ENCODE measurements around the gene SPECC1.
"Not testable (repeated sequence)": the region's sequence is repeated elsewhere in the genome, so short reads cannot be mapped to it uniquely, and the experiment has no call there.

The SPECC1 gene

GRCh38 chr17:20284022-20284421, 274.9 kb downstream of the SPECC1 start:
- no peak for DNase-seq (ENCODE audit: low read depth, low spot score)
- H3K27ac ChIP-seq = no peak overlapping the region

DNA sequence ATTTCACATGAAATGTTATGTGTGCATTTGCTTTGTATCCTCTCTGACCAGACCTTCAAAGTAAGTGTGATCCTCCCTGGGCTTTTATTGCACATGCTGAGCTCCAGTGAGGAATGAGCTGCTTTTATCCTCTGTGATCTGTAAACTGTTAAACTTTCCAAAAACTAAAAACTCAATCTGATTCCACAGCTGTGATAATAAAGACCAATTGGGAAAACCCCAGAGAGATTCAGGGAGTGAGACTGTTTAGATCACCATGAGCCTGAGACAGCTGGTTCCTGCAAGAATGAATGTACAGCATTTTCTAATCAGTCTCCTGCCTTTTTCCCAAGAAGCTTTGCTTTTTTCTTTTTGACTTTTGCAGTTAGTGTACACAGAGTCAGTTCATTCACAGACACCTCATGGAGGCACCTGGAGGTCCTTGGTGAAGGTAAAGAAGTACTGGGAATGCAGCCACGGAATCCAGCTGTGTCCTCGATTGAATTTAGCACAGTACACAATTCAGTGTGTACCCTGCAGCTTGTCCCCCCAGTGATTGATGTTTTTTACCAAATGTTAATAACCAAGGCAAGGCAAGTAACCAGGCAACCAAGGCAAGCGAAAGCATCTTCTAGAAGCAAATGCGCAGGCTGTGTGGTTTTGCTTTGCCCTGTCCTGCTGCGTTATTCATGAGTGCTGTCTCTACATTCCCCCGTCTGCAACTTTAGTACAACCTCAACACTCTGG, 275.6 kb downstream of the SPECC1 start:
- no peak for DNase-seq (ENCODE audit: low read depth, low spot score)
- no peak overlapping the region for H3K27ac ChIP-seq

DNA sequence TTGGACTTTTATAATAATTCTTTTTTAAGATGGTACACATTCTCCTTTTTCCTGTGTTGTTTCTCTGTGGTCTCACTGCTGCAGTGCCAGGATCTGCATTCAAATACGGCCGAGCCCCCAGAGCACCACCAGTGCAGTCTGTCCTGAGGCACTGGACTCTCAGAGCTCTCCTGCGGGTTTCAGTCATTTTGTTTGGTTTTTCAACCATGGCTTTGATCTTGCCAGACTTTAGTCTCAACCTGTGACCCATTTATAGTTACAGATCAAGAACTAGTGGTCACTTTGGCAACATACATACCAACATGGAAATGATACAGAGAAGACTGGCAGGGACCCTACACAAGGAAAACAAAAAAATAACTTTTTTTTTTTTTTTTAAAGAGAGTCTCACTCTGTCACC, 280.8 kb downstream of the SPECC1 start:
- no peak for DNase-seq (ENCODE audit: low read depth, low spot score)
- no peak overlapping the region for H3K27ac ChIP-seq

- DNase-seq (ENCODE audit: low read depth, low spot score) = no peak
- no peak overlapping the region for H3K27ac ChIP-seq
Measured at GRCh38 chr17:20291853-20292252, 282.7 kb downstream of the SPECC1 start.

DNA sequence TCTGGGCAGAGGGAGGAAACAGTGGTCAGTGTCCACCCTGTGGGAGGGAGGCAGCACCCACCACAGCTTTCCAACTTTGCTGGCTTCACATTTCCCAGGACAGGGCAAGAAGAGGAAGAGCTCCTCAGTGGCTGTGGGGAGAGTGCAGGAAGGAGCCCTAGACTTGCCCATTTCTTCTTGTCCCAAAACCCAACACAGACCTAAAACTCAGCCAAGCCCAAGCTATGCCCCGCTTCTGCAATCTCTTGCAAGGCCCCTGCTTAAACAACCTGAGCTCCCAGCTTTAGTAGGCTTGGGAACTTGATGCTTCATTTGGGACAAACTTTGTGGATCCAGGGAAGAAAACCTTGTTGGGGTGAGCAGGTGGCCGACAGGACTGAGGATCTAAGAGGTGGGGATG, 284.3 kb downstream of the SPECC1 start:
- no peak for DNase-seq (ENCODE audit: low read depth, low spot score)
- no peak overlapping the region for H3K27ac ChIP-seq

GRCh38 chr17:20294120-20294519, 285.0 kb downstream of the SPECC1 start:
- H3K27ac ChIP-seq = no peak overlapping the region
- DNase-seq (ENCODE audit: low read depth, low spot score) = no peak

DNA sequence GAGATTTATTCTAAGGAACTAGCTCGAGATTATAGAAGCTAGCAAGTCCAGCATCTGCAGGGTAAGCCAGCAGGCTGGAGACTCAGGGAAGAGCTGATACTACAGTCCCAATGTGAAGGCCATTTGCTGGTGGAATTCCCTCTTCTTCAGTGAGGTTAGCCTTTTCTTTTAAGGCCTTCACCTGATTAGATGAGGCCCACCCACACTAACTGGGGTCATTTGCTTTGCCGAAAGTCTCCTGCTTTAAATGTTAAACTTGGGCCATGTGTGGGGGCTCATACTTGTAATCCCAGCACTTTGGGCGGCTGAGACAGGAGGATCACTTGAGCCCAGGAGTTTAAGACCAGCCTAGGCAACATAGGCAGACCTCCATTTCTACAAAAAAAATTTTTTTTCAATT, 289.9 kb downstream of the SPECC1 start:
- no peak overlapping the region for H3K27ac ChIP-seq

GRCh38 chr17:20300436-20300934, 291.3 kb downstream of the SPECC1 start:
- DNase-seq (ENCODE audit: low read depth, low spot score) = no peak
- no peak overlapping the region for H3K27ac ChIP-seq

More for the DNA sequence above, 289.9 kb downstream of the SPECC1 start:
- DNase-seq (ENCODE audit: low read depth, low spot score) = no peak

GRCh38 chr17:20302246-20302917, 293.2 kb downstream of the SPECC1 start:
- DNase-seq (ENCODE audit: low read depth, low spot score) = no peak
- H3K27ac ChIP-seq = no peak overlapping the region

GRCh38 chr17:20304961-20305360, 295.8 kb downstream of the SPECC1 start:
- H3K27ac ChIP-seq = no peak overlapping the region
- no peak for DNase-seq (ENCODE audit: low read depth, low spot score)

GRCh38 chr17:20306924-20307323, 297.8 kb downstream of the SPECC1 start:
- no peak overlapping the region for H3K27ac ChIP-seq
- DNase-seq (ENCODE audit: low read depth, low spot score) = no peak

GRCh38 chr17:20307326-20307910, 298.3 kb downstream of the SPECC1 start:
- no peak for DNase-seq (ENCODE audit: low read depth, low spot score)
- H3K27ac ChIP-seq = no peak overlapping the region

- no peak overlapping the region for H3K27ac ChIP-seq
- no peak for DNase-seq (ENCODE audit: low read depth, low spot score)
Measured at GRCh38 chr17:20310481-20310880, 301.3 kb downstream of the SPECC1 start.

DNA sequence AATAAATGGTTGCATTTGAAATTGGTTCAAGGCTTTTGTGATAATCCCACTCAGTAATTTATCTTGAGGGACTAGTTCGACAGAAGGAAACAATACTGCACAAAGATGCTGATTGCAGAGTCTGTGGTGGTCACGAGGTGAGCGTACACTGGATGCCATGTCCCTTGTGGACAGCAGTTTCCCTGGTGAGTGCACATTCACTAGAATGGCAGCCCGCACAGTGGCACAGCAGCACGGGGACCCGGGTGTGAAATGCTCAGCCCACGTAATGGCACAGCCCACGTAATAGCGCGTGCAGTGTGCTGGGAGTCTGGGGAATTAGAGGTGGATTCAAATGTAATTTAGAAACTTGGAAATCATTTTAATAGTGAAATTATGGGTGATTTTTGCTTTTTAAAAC, 304.1 kb downstream of the SPECC1 start:
- DNase-seq (ENCODE audit: low read depth, low spot score) = no peak
- H3K27ac ChIP-seq = no peak overlapping the region

DNA sequence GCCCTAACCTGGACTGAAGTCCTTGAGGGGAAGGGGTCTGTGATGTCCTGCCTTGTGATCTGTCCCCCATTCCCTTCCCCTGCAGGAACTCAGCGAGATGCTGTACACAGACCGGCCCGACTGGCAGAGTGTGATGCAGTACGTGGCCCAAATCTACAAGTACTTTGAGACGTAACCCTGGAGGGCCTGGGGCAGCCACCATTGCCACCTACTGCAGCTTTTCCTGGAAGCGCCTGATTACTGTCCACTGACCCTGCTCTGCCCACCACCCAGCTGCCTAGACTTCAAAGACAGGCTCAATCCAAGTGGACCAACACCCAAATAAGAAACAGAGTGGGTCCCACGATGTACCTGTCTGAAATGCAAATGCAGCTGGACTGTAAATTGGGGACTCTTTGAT, 304.7 kb downstream of the SPECC1 start:
- DNase-seq (ENCODE audit: low read depth, low spot score) = no peak
- no peak overlapping the region for H3K27ac ChIP-seq

GRCh38 chr17:20314834-20315233, 305.7 kb downstream of the SPECC1 start:
- no peak for DNase-seq (ENCODE audit: low read depth, low spot score)

GRCh38 chr17:20315311-20315710, 306.2 kb downstream of the SPECC1 start:
- DNase-seq (ENCODE audit: low read depth, low spot score) = no peak

More at GRCh38 chr17:20314834-20315233, 305.7 kb downstream of the SPECC1 start:
- H3K27ac ChIP-seq = no peak overlapping the region

DNA sequence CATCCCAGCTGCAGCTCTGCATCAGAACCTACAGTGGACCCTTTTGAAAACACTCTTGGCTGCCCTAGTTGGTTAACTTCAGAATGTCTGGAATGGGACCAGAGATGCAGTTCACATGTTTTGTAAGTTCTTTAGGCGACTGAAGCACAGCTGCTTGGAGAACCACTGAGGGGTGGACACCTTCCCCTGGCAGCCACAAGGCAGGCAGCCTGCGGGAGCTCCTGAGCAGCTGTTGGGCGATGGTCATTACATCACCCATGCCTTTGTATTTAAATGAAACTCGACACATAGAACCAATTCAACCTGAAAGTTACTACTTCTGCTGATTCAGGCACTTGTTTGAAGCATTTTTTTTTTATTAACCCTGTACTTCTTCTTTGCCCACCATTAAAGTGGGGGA, 306.7 kb downstream of the SPECC1 start:
- DNase-seq (ENCODE audit: low read depth, low spot score) = no peak
- H3K27ac ChIP-seq = no peak overlapping the region

More at GRCh38 chr17:20315311-20315710, 306.2 kb downstream of the SPECC1 start:
- no peak overlapping the region for H3K27ac ChIP-seq

DNA sequence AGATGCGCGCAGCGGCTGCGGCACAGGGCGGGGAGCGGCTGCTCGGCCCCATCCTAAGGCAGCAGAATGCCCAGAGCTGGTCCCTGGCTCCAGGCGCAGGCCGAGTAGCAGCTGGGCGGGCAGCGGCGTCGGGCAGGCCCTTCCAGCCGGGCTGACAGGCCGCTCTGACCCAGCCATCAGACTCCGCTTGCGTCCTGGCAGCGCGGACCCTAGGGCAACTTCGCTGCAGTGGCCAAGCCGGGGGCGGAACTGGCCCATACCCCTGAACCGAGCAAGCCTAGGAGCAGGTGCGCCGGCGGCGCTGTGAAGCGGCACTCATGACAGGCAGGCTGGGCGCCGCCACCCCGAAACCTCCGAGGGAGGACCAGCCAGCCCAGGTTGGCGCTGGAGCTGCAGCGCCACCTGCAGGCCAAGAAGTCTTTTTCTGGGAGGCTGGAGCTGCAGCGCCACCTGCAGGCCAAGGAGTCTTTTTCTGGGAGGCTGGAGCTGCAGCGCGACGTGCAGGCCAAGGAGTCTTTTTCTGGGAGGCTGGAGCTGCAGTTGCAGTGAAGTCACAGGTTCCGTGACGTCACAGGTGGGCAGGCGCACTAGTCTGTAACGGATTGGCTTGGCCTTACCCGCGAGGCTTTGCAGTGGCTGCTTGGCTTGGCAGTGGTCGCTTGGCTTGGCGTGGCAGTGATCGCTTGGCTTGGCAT, 311.5 kb downstream of the SPECC1 start:
- not testable (repeated sequence) for DNase-seq (ENCODE audit: low read depth, low spot score)

DNA sequence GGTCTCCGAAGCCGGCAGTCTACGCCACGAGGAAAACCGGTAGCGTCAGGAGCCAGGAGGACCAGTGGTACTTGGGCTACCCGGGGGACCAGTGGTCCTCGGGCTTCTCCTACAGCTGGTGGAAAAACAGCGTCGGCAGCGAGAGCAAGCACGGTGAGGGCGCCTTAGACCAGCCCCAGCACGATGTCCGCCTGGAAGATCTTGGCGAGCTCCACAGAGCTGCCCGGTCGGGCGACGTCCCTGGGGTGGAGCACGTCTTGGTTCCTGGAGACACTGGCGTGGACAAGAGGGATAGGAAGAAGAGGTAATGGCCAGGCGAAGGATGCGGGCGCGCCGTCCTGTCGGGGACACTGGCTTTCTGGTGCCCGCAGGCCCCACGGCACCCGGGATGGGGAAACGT, 312.2 kb downstream of the SPECC1 start:
- H3K27ac ChIP-seq; DNase-seq (ENCODE audit: low read depth, low spot score): not testable (repeated sequence)

More for the DNA sequence above, 311.5 kb downstream of the SPECC1 start:
- not testable (repeated sequence) for H3K27ac ChIP-seq

- H3K27ac ChIP-seq; DNase-seq (ENCODE audit: low read depth, low spot score): not testable (repeated sequence)
Measured at GRCh38 chr17:20327739-20328138, 318.6 kb downstream of the SPECC1 start.
